ENCODE data around the gene CD180. TPM values are rescaled to one million over a fixed set of nuclear protein-coding genes. Genes with fewer than 3 reads are reported as not detected.

CD180 gene
- total RNA-seq, 4 donors from 2014 or later, result 0.10 to 0.56 (median 0.22) TPM; not detected in 1

DNA sequence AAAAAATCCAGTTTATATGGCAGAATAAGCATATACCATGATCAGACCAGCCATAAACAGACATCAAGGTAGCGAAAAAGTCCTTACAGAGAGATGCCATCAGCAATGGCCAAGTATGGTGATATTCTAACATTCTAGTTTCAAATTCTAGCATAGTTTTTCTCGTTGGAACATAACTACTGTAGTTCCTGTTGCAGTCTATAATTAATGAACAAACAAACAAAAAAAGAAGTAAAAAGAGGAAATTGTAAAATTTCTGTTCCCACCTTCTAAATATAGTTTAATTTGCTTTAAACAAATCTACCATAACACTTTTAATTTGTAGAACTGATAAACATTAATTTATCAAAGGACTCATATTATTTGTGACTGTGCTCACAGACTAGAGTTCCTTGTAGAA lies 9.9 kb upstream of the CD180 start:
- Histone ChIP-seq H3K4me1 (no peaks in the 10 kb centered on the region), H3K4me3 (no peak overlapping the region), H3K27me3 (no peaks in the 10 kb centered on the region), H3K9me3 (no peaks in the 10 kb centered on the region), H3K27ac (no peak overlapping the region), H3K36me3 (no peaks in the 10 kb centered on the region)
- intact Hi-C loops (cut with DNase I; ENCODE audit: low total_unique reads), result no loop called here
- ATAC-seq, result no peak
- DNase-seq, result no peak
- in situ Hi-C loops (cut with MboI; ENCODE audit: low sequenced_read_pairs in 4 of 4), result loop anchor here in 3 of 4 donors (10.0 to 25.0 kb wide), 3 partner anchors 222 to 894 kb away; no protein-coding TSS in a partner anchor
- TF ChIP-seq POLR2A (IDR thresholded peaks at IDR 0.05), result no peak
- TF ChIP-seq, protein P1, sequence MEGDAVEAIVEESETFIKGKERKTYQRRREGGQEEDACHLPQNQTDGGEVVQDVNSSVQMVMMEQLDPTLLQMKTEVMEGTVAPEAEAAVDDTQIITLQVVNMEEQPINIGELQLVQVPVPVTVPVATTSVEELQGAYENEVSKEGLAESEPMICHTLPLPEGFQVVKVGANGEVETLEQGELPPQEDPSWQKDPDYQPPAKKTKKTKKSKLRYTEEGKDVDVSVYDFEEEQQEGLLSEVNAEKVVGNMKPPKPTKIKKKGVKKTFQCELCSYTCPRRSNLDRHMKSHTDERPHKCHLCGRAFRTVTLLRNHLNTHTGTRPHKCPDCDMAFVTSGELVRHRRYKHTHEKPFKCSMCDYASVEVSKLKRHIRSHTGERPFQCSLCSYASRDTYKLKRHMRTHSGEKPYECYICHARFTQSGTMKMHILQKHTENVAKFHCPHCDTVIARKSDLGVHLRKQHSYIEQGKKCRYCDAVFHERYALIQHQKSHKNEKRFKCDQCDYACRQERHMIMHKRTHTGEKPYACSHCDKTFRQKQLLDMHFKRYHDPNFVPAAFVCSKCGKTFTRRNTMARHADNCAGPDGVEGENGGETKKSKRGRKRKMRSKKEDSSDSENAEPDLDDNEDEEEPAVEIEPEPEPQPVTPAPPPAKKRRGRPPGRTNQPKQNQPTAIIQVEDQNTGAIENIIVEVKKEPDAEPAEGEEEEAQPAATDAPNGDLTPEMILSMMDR (IDR thresholded peaks at IDR 0.05 in 4 of 5, conservative IDR thresholded peaks at IDR 0.05 in 1 of 5), result no peak

DNA sequence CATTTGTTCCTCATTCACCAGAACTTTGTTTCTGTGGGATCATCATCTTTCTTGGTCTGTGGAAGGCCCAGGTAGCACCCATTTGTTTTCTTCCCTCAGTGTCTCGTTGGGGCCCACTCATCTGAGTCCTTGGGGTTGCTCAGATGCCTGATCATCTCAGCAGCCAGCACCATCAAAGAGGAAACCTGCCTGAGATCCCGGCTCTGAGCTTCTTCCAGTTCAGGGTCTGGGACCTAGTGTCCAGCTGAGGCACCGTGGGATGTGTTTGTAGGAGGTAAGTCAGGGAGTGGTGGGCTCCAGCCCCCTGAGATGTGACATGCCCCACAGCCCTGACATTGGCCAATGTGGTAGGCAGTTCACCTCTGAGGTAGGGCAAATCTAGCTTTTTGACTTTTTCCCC lies 9.4 kb upstream of the CD180 start:
- TF ChIP-seq POLR2A (IDR thresholded peaks at IDR 0.05), result no peak
- TF ChIP-seq, protein P1 (IDR thresholded peaks at IDR 0.05 in 4 of 5, conservative IDR thresholded peaks at IDR 0.05 in 1 of 5), result no peak
- ATAC-seq (no peak), DNase-seq (no peak)
- Histone ChIP-seq H3K27me3 (no peaks in the 10 kb centered on the region), H3K4me3 (no peak overlapping the region), H3K9me3 (no peaks in the 10 kb centered on the region), H3K27ac (no peak overlapping the region), H3K4me1 (no peaks in the 10 kb centered on the region), H3K36me3 (no peaks in the 10 kb centered on the region)
- in situ Hi-C loops (cut with MboI; ENCODE audit: low sequenced_read_pairs in 4 of 4), result loop anchor here in 3 of 4 donors (10.0 to 25.0 kb wide), 3 partner anchors 221 to 894 kb away; no protein-coding TSS in a partner anchor
- intact Hi-C loops (cut with DNase I; ENCODE audit: low total_unique reads), result no loop called here

DNA sequence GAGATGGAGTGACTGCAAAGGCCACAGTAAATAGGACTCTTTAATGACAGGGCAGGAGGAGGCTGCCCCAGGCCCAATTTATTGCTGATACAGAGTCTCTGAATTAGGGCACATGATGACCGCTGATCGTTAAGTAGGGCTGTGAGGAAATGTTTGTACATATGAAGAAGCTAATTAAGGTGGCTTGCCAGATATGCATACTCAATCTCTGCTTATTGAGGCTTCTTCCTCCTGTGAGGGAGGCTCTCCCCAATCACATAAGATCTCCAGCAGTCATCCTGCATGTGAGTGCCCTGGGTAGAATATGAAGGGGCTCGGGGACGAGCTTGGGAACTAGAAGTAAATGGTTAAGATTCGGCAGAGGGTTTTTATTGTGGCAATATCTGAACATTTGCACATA lies 8.2 kb upstream of the CD180 start:
- Histone ChIP-seq H3K9me3 (no peaks in the 10 kb centered on the region), H3K36me3 (no peaks in the 10 kb centered on the region), H3K4me3 (no peak overlapping the region), H3K27ac (no peak overlapping the region), H3K4me1 (no peaks in the 10 kb centered on the region), H3K27me3 (no peaks in the 10 kb centered on the region)
- ATAC-seq, result no peak
- intact Hi-C loops (cut with DNase I; ENCODE audit: low total_unique reads) (no loop called here), in situ Hi-C loops (cut with MboI; ENCODE audit: low sequenced_read_pairs in 4 of 4) (loop anchor here in 3 of 4 donors (10.0 to 25.0 kb wide), 3 partner anchors 220 to 893 kb away; no protein-coding TSS in a partner anchor)
- DNase-seq, result no peak
- TF ChIP-seq POLR2A (IDR thresholded peaks at IDR 0.05), result no peak
- TF ChIP-seq, protein P1 (IDR thresholded peaks at IDR 0.05 in 4 of 5, conservative IDR thresholded peaks at IDR 0.05 in 1 of 5), result no peak

DNA sequence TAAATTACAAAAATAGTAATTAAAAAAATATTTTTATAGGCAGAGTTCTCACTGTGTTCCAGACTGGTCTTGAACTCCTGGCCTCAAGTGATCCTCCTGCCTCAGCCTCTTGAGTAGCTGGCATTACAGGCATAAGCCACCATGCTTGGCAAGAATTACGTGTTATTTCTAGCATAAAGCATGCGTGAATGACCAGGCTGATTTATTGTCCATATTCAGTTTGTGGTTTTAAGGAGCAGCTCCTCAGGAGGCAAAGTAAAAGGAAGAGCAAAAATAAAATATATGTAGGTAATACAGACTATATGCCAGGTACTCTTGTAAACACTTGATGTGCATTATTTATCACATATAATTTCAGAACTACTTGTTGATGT lies 7.1 kb upstream of the CD180 start:
- H3K27me3 ChIP-seq, result no peaks in the 10 kb centered on the region
- ATAC-seq, result no peak
- no peak overlapping the region for H3K4me3 ChIP-seq
- intact Hi-C loops (cut with DNase I; ENCODE audit: low total_unique reads) (no loop called here), in situ Hi-C loops (cut with MboI; ENCODE audit: low sequenced_read_pairs in 4 of 4) (loop anchor here in 3 of 4 donors (10.0 to 25.0 kb wide), 3 partner anchors 219 to 891 kb away; no protein-coding TSS in a partner anchor)
- H3K9me3 ChIP-seq, result no peaks in the 10 kb centered on the region
- no peak overlapping the region for H3K27ac ChIP-seq
- TF ChIP-seq POLR2A (IDR thresholded peaks at IDR 0.05), result no peak
- TF ChIP-seq, protein P1 (IDR thresholded peaks at IDR 0.05 in 4 of 5, conservative IDR thresholded peaks at IDR 0.05 in 1 of 5), result no peak
- no peaks in the 10 kb centered on the region for H3K4me1 ChIP-seq
- no peaks in the 10 kb centered on the region for H3K36me3 ChIP-seq
- DNase-seq, result no peak

DNA sequence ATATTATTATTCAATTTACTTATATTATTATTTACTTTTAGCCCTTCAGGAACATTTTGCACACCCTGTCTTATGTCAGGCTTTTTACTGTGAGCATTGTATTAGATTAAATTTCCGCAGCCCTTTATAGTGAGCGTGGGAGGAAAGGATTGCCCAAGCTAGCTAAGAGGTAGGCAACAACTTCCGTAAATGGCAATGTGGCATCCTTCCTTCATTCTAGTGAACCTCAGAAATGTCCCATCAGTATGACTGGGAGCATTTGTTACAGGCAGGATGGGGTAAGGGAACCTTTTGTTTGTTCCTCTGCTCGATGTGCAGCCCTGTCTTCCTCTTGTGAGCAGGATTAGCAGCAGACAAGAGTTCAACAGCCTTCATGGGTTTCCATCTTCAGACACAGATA lies 6.2 kb upstream of the CD180 start:
- no peaks in the 10 kb centered on the region for H3K4me1 ChIP-seq
- ATAC-seq (no peak), DNase-seq (no peak)
- H3K27me3 ChIP-seq, result no peaks in the 10 kb centered on the region
- no peaks in the 10 kb centered on the region for H3K36me3 ChIP-seq
- no peak for TF ChIP-seq POLR2A (IDR thresholded peaks at IDR 0.05)
- TF ChIP-seq, protein P1 (IDR thresholded peaks at IDR 0.05 in 4 of 5, conservative IDR thresholded peaks at IDR 0.05 in 1 of 5), result no peak
- intact Hi-C loops (cut with DNase I; ENCODE audit: low total_unique reads), result no loop called here
- no peaks in the 10 kb centered on the region for H3K9me3 ChIP-seq
- no peak overlapping the region for H3K4me3 ChIP-seq
- no peak overlapping the region for H3K27ac ChIP-seq
- in situ Hi-C loops (cut with MboI; ENCODE audit: low sequenced_read_pairs in 4 of 4), result loop anchor here in 3 of 4 donors (10.0 to 25.0 kb wide), 3 partner anchors 218 to 891 kb away; no protein-coding TSS in a partner anchor

Data from gastrocnemius medialis (tissue), 4 donors.